GM21390 (cell line): ENCODE measurements around the gene VARS2.

ENCODE experiments used
- ATAC-seq: cut with Tn5 transposase; IDR thresholded peaks from one replicate; pipeline ENCODE4 v1.9.1; 2021; ENCODE audit not compliant: unreplicated experiment

Gene VARS2

GRCh38 chr6:30884521-30885480, 29.2 kb upstream of the VARS2 start:
- ATAC-seq: peak; percentile 32

GRCh38 chr6:30885481-30885998, 28.5 kb upstream of the VARS2 start:
- no peak for ATAC-seq

- ATAC-seq: no peak
These were observed 27.8 kb upstream of the VARS2 start for GRCh38 chr6:30885999-30886896.

- ATAC-seq: no peak
These were observed 27.2 kb upstream of the VARS2 start for GRCh38 chr6:30886897-30887255.

- no peak for ATAC-seq
These were observed 25.9 kb upstream of the VARS2 start for GRCh38 chr6:30887901-30888815.

- ATAC-seq: no peak
These were observed 25.1 kb upstream of the VARS2 start for GRCh38 chr6:30888816-30889495.

- no peak for ATAC-seq
These were observed 24.5 kb upstream of the VARS2 start for GRCh38 chr6:30889496-30889885.

GRCh38 chr6:30889921-30890645, 24.0 kb upstream of the VARS2 start:
- ATAC-seq: no peak

- ATAC-seq: no peak
These were observed 23.2 kb upstream of the VARS2 start for GRCh38 chr6:30890646-30891449.

GRCh38 chr6:30891450-30891723, 22.7 kb upstream of the VARS2 start:
- ATAC-seq: no peak

GRCh38 chr6:30891816-30892538, 22.1 kb upstream of the VARS2 start:
- ATAC-seq: no peak

- no peak for ATAC-seq
These were observed 20.9 kb upstream of the VARS2 start for GRCh38 chr6:30893001-30893591.

- ATAC-seq: no peak
These were observed 20.4 kb upstream of the VARS2 start for GRCh38 chr6:30893666-30894065.

- ATAC-seq: no peak
These were observed 19.7 kb upstream of the VARS2 start for GRCh38 chr6:30894381-30894780.

GRCh38 chr6:30894935-30895334, 19.1 kb upstream of the VARS2 start:
- ATAC-seq: no peak

GRCh38 chr6:30895343-30895742, 18.7 kb upstream of the VARS2 start:
- no peak for ATAC-seq

- ATAC-seq: no peak
These were observed 17.5 kb upstream of the VARS2 start for GRCh38 chr6:30896541-30896940.

GRCh38 chr6:30897882-30898281, 16.2 kb upstream of the VARS2 start:
- no peak for ATAC-seq
